B cell (primary cell): ENCODE results near the gene MRPL54.

Experiments
- EZH2 ChIP-seq: IDR thresholded peaks from 2 replicates; pipeline ENCODE4 v1.6.1; 2012; ENCODE audit warnings: borderline replicate concordance, low read depth, mild to moderate bottlenecking, moderate library complexity, low read length; ENCODE audit not compliant: insufficient read depth, poor library complexity, severe bottlenecking
- TF ChIP-seq, protein P1 (sequence below): fragments of 200-600 bp; IDR thresholded peaks from one replicate; pipeline ENCODE4 v1.8.0; 2022; ENCODE audit warnings: antibody characterized with exemption, mild to moderate bottlenecking

DNA sequence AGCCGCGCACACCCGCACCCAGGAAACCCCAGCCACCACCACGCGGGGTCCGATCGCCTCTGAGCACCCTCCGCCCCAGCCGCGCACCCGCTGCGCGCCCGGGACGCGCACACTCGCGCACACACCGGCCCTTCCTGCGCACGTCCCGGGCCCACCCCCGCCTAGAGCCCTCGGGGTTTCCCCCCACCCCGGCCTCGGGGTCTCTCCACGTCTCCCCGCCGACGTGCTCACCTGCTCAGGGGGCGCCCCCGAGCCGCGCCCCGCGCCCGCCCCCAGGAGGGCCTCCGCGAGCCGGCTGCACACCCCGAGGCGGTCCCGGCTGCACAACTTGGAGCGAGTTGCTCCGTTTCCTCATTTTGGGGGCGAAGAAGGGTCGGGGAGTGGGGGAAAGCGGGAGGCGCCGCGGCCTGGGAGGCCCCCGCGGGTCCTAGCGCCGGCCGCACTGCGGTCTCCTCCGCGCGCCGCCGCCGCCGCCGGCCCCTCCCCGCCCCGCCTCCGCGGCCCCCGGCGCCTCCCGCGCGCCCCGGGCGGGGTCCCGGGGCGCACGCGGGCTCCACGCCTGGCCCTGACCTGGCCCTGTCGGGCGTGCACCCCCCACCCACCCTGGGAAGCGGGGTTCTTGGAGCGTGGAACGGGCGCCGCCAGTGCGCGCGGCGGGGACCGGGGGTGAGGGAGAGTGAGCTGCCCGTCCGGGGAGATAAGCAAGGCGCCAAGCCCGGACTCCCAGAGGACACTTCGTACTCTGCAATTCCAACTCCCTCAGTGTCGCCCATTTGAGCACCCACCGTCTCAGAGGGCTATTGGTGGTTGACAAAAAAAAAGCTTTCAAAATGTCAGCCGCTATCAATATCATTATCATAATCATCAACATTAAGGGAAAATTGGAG is 23.7 kb downstream of the MRPL54 start, which contains the start of gene MATK:
- TF ChIP-seq, protein P1, sequence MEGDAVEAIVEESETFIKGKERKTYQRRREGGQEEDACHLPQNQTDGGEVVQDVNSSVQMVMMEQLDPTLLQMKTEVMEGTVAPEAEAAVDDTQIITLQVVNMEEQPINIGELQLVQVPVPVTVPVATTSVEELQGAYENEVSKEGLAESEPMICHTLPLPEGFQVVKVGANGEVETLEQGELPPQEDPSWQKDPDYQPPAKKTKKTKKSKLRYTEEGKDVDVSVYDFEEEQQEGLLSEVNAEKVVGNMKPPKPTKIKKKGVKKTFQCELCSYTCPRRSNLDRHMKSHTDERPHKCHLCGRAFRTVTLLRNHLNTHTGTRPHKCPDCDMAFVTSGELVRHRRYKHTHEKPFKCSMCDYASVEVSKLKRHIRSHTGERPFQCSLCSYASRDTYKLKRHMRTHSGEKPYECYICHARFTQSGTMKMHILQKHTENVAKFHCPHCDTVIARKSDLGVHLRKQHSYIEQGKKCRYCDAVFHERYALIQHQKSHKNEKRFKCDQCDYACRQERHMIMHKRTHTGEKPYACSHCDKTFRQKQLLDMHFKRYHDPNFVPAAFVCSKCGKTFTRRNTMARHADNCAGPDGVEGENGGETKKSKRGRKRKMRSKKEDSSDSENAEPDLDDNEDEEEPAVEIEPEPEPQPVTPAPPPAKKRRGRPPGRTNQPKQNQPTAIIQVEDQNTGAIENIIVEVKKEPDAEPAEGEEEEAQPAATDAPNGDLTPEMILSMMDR = no peak
- TF ChIP-seq EZH2 = no peak
